DND-41 (cell line): ENCODE measurements around the gene STEAP3.

Source experiments
- EZH2 ChIP-seq: IDR thresholded peaks from 3 replicates; pipeline ENCODE4 v1.6.1; 2012; ENCODE audit warnings: borderline replicate concordance, low read depth, mild to moderate bottlenecking, moderate library complexity, low read length, inconsistent platforms; ENCODE audit not compliant: severe bottlenecking
- TF ChIP-seq, protein P1 (sequence below): IDR thresholded peaks from 2 replicates; pipeline ENCODE4 v1.5.1; 2012; ENCODE audit warnings: borderline replicate concordance, low read length, moderate library complexity, mild to moderate bottlenecking; ENCODE audit not compliant: poor library complexity, severe bottlenecking; ENCODE audit errors: extremely low read depth

DNA sequence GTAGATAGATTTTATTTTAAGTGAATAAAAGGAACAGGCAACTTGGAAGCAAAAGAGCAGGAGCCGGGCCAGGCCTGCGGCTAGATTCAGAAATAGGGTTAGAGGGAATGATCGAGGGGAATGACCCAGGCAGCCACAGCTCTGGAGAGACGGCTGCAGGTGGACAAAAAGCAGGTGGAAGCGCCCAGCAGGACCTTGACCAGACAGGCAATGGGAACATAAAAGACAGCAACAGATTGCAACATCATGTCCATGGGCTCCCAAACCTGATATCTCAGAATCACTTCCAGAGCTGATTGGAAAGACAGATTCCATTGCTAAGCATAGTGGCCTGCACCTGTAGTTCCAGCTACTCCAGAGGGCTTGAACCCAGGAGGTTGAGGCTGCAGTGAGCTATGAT is 28.6 kb upstream of the STEAP3 start:
- TF ChIP-seq, protein P1, sequence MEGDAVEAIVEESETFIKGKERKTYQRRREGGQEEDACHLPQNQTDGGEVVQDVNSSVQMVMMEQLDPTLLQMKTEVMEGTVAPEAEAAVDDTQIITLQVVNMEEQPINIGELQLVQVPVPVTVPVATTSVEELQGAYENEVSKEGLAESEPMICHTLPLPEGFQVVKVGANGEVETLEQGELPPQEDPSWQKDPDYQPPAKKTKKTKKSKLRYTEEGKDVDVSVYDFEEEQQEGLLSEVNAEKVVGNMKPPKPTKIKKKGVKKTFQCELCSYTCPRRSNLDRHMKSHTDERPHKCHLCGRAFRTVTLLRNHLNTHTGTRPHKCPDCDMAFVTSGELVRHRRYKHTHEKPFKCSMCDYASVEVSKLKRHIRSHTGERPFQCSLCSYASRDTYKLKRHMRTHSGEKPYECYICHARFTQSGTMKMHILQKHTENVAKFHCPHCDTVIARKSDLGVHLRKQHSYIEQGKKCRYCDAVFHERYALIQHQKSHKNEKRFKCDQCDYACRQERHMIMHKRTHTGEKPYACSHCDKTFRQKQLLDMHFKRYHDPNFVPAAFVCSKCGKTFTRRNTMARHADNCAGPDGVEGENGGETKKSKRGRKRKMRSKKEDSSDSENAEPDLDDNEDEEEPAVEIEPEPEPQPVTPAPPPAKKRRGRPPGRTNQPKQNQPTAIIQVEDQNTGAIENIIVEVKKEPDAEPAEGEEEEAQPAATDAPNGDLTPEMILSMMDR = no peak
- no peak for TF ChIP-seq EZH2
